DOHH2 (cell line): Measurements from ENCODE around the gene RAB15.

ENCODE experiments used
- H3F3A ChIP-seq: fragments of 200-600 bp; sonication (generic), shearing (Covaris generic); 2 replicates; pipeline ENCODE4 v1.6.0; 2016; ENCODE audit warnings: antibody characterized with exemption, mild to moderate bottlenecking; ENCODE audit not compliant: control insufficient read depth, insufficient read depth
- H3K27ac ChIP-seq: fragments of 200-600 bp; sonication (generic); 2 replicates; pipeline ENCODE4 v1.5.1; 2014; ENCODE audit warnings: low read depth, mild to moderate bottlenecking, low read length, moderate library complexity
- H3K27me3 ChIP-seq: fragments of 200-600 bp; sonication (generic); 2 replicates; pipeline ENCODE4 v1.6.1; 2014; ENCODE audit warnings: mild to moderate bottlenecking, low read length, mixed read lengths; ENCODE audit not compliant: control insufficient read depth
- H3K36me3 ChIP-seq: fragments of 200-600 bp; sonication (generic); 2 replicates; pipeline ENCODE4 v1.6.1; 2014; ENCODE audit warnings: mild to moderate bottlenecking, low read length, moderate library complexity, mixed read lengths; ENCODE audit not compliant: control insufficient read depth
- H3K4me1 ChIP-seq: fragments of 200-600 bp; sonication (generic); 2 replicates; pipeline ENCODE4 v1.6.1; 2014; ENCODE audit warnings: mild to moderate bottlenecking, low read length, mixed read lengths; ENCODE audit not compliant: control insufficient read depth
- H3K4me2 ChIP-seq: fragments of 200-600 bp; sonication (generic); 2 replicates; pipeline ENCODE4 v1.6.0; 2014; ENCODE audit warnings: mild to moderate bottlenecking, low read length, moderate library complexity
- H3K4me3 ChIP-seq: fragments of 200-600 bp; sonication (generic); 2 replicates; pipeline ENCODE4 v1.5.1; 2014; ENCODE audit warnings: mild to moderate bottlenecking, low read length, mixed read lengths
- H3K79me2 ChIP-seq: fragments of 200-600 bp; sonication (generic); 2 replicates; pipeline ENCODE4 v1.6.1; 2014; ENCODE audit warnings: mild to moderate bottlenecking, low read length, mixed read lengths; ENCODE audit not compliant: control insufficient read depth
- H3K9me2 ChIP-seq: fragments of 200-600 bp; sonication (generic); replicated peaks from 2 replicates; pipeline ENCODE4 v1.6.1; 2014; ENCODE audit warnings: mild to moderate bottlenecking, low read length, mixed read lengths; ENCODE audit not compliant: control insufficient read depth
- H3K9me3 ChIP-seq: fragments of 200-600 bp; sonication (generic); 2 replicates; pipeline ENCODE4 v1.6.1; 2014; ENCODE audit warnings: antibody characterized with exemption, low read length, mixed read lengths; ENCODE audit not compliant: control insufficient read depth, insufficient read depth
- H4K20me1 ChIP-seq: fragments of 200-600 bp; sonication (generic); 2 replicates; pipeline ENCODE4 v1.6.0; 2014; ENCODE audit warnings: low read depth, mild to moderate bottlenecking, antibody characterized with exemption, low read length, moderate library complexity; ENCODE audit not compliant: control insufficient read depth, insufficient read depth
- CTCF ChIP-seq: fragments of 200-600 bp; sonication (generic); IDR thresholded peaks from one replicate; pipeline ENCODE4 v1.5.1; 2014; ENCODE audit warnings: antibody characterized with exemption, mild to moderate bottlenecking, low read depth, low read length; ENCODE audit not compliant: poor library complexity, severe bottlenecking
- EZH2phosphoT487 ChIP-seq: fragments of 200-600 bp; sonication (generic); IDR thresholded peaks from 2 replicates; pipeline ENCODE4 v1.6.1; 2017; ENCODE audit warnings: borderline replicate concordance, mild to moderate bottlenecking, antibody characterized with exemption, low read length, moderate library complexity, mixed read lengths

The RAB15 gene

GRCh38 chr14:64973026-64973442, 898 bp upstream of the RAB15 start:
- TF ChIP-seq EZH2phosphoT487: no peak
- no peak for TF ChIP-seq CTCF
- H3K4me2 ChIP-seq: no peak overlapping the region
- H3K27me3 ChIP-seq: peaks cover 35% of the 10 kb centered on the region
- H3K4me1 ChIP-seq: peaks cover 4% of the 10 kb centered on the region; the same call in 1 of the 2 replicates
- H3K4me3 ChIP-seq: no peak overlapping the region
- no peaks in the 10 kb centered on the region for H3K9me2 ChIP-seq
- H4K20me1 ChIP-seq: no peaks in the 10 kb centered on the region
- no peak overlapping the region for H3K27ac ChIP-seq
- no peaks in the 10 kb centered on the region for H3F3A ChIP-seq
- no peaks in the 10 kb centered on the region for H3K36me3 ChIP-seq
- H3K9me3 ChIP-seq: no peaks in the 10 kb centered on the region
- H3K79me2 ChIP-seq: no peaks in the 10 kb centered on the region

DNA sequence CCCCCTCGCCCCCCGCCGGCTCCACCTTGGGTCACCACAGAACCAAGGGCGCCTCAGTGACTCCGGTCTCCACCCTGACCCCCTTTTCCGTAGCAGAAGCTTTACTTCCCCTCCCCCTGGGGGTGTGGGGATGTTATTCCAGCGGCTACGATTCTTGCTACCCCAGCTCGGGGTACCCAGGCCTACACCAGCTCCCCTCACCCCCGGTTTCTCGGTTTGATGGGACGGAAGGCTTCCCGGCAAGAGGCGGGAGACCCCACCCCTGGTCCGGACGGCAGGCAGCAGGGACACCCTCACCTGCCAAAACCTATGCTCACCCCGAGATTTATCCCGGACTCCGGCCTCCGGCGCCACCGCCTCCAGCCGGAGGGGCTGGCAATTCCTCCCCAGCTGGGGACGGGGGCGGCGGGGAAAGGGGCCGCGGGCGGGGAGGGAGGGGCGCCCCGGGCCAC, 619 bp downstream of the RAB15 start:
- peaks cover 35% of the 10 kb centered on the region for H3K27me3 ChIP-seq
- no peaks in the 10 kb centered on the region for H3K36me3 ChIP-seq
- no peak overlapping the region for H3K27ac ChIP-seq
- H4K20me1 ChIP-seq: no peaks in the 10 kb centered on the region
- H3K4me3 ChIP-seq: peak overlapping the region; percentile 48
- no peak for TF ChIP-seq EZH2phosphoT487
- TF ChIP-seq CTCF: no peak
- no peaks in the 10 kb centered on the region for H3K9me2 ChIP-seq
- H3K4me2 ChIP-seq: peak overlapping the region; percentile 69
- H3K79me2 ChIP-seq: no peaks in the 10 kb centered on the region
- no peaks in the 10 kb centered on the region for H3K9me3 ChIP-seq
- H3F3A ChIP-seq: no peaks in the 10 kb centered on the region
- peaks cover 4% of the 10 kb centered on the region; the same call in 1 of the 2 replicates for H3K4me1 ChIP-seq

- H3K9me3 ChIP-seq: no peaks in the 10 kb centered on the region
- H3K27ac ChIP-seq: no peak overlapping the region
- H4K20me1 ChIP-seq: no peaks in the 10 kb centered on the region
- no peak overlapping the region for H3K4me2 ChIP-seq
- H3K4me3 ChIP-seq: no peak overlapping the region
- no peaks in the 10 kb centered on the region for H3K79me2 ChIP-seq
- H3F3A ChIP-seq: no peaks in the 10 kb centered on the region
- no peaks in the 10 kb centered on the region for H3K9me2 ChIP-seq
- no peak for TF ChIP-seq CTCF
- no peak for TF ChIP-seq EZH2phosphoT487
- no peaks in the 10 kb centered on the region for H3K36me3 ChIP-seq
- peaks cover 35% of the 10 kb centered on the region for H3K27me3 ChIP-seq
- H3K4me1 ChIP-seq: peaks cover 4% of the 10 kb centered on the region; the same call in 1 of the 2 replicates
Measured at GRCh38 chr14:64970776-64971477, 1.2 kb downstream of the RAB15 start.
